Ovary (tissue), 9 donors: ENCODE results near the gene HNRNPA1. TPM values are rescaled to one million over a fixed set of nuclear protein-coding genes. Genes with fewer than 3 reads are reported as not detected.

Experiments used
- DNase-seq, 5 donors: peaks; one replicate each; pipeline ENCODE4 v3.0.0-alpha.2; 2019 to 2020
- H3K27ac ChIP-seq, 2 donors: fragments of 200-600 bp; one replicate each; pipeline versions ENCODE4 v1.5.1 to v1.8.0; 2019 to 2022
- H3K27me3 ChIP-seq: fragments of 200-600 bp; one replicate; pipeline ENCODE4 v1.8.0; 2022
- H3K36me3 ChIP-seq: fragments of 200-600 bp; sonication (generic); one replicate; pipeline ENCODE4 v1.5.1; 2019
- H3K4me1 ChIP-seq: one replicate; pipeline ENCODE4 v1.8.1; 2013; ENCODE audit warnings: mild to moderate bottlenecking, moderate library complexity; ENCODE audit not compliant: insufficient read depth
- H3K4me3 ChIP-seq: fragments of 200-600 bp; sonication (generic); one replicate; pipeline ENCODE4 v1.5.1; 2017
- H3K9me3 ChIP-seq, 2 donors: fragments of 200-600 bp in 1 of 2; sonication (generic) in 1 of 2; one replicate each; pipeline versions ENCODE4 v1.5.1 to v1.8.1; 2013 to 2019; ENCODE audit warnings: mild to moderate bottlenecking in 1 of 2, moderate library complexity in 1 of 2
- EP300 ChIP-seq: sonication (generic); formaldehyde crosslinking; IDR thresholded peaks from one replicate; pipeline ENCODE4 v1.6.1; 2017; ENCODE audit warnings: antibody characterized with exemption
- POLR2A ChIP-seq: fragments of 450-650 bp; IDR thresholded peaks from one replicate; pipeline ENCODE4 v1.6.1; 2017; ENCODE audit warnings: antibody characterized with exemption, mild to moderate bottlenecking, moderate library complexity
- WGBS, 3 donors: extraction: QIAGEN DNeasy Blood & Tissue Kit in 1 of 3; methylation state at CpG; one replicate each; pipeline versions ENCODE4 v1.1.5 to v1.1.7; 2013 to 2017; 5-methylcytosine and 5-hydroxymethylcytosine counted together
- intact Hi-C, 4 donors: fragments of 100-400 bp; cut with DNase I; formaldehyde crosslinking; loops; one replicate each; pipeline versions ENCODE4 v1.11.0 to v1.15.1; 2022 to 2023
- polyA plus RNA-seq, 2 donors: library from polyadenylated mRNA; stranded (reverse); fragments of 200-250 nt in 1 of 2; fragments of 350-450 nt in 1 of 2; fragmentation: Illumina TruSeq in 1 of 2; extraction: RNeasy Lipid Tissue Mini Kit (QIAGEN cat#74804) in 1 of 2; gene quantifications; one replicate each; pipeline ENCODE4 v1.2.3, GENCODE V29; 2013 to 2014
- small RNA-seq: library from RNA; depleted of rRNA; stranded (forward); fragments of <200 nt; gene quantifications from one replicate; pipeline ENCODE3, GENCODE V24; 2016
- total RNA-seq, 7 donors: library from RNA; depleted of rRNA in 2 of 7; stranded (reverse); fragments of >200 nt in 2 of 7; fragmentation: NEBNext Ultra II Directional in 3 of 7; extraction: Animal tissue kit (Norgen Biotek cat#: 25700) in 3 of 7; gene quantifications; one replicate each; pipeline versions ENCODE4 v1.1.0 to v1.2.4, GENCODE V29; 2016 to 2023
- TF ChIP-seq, protein P1 (sequence below), 3 donors: fragments of 450-650 bp in 2 of 3; fragments of 200-600 bp in 1 of 3; IDR thresholded peaks; one replicate each; pipeline versions ENCODE4 v1.5.1 to v1.8.0; 2016 to 2022; ENCODE audit warnings: antibody characterized with exemption in 3 of 3, mild to moderate bottlenecking in 1 of 3
- donor health status: DM: no; HTN: no; CAD: no; lungs with moderate emphysema.
- donor health status: DM: no; HTN: no; CAD: no.
- donor health status: Bipolar disorder and iron deficiency.
- donor health status: DM: yes; HTN: yes; CAD: no.
- donor health status: DM: no; HTN: no; CAD: no.
- donor health status: DM: yes; HTN: yes; CAD: no.

HNRNPA1 gene
- total and polyA plus RNA-seq, 9 donors = 586 to 2,586 (median 2,385) TPM

DNA sequence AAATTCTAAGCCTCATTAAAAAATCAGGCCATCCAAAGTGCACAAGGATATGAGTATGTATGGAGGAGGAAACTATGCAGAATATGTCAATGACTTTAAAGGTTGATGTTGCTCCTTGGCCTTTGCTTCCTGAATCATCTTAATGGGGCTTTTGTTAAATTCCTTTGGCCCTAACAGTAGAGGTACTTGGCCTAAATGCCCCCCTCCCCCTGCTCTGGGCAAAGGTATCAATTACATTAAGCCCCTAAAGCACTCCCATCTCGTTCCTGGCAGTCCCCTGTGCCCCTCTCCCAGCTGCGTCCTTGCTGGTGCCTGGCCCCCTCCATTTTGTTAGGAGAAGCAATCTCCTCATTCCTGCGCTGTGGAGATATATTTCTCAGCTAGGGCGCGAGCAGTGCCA, 49.2 kb downstream of the HNRNPA1 start:
- Histone ChIP-seq H3K4me1 (peaks cover 3% of the 10 kb centered on the region), H3K36me3 (no peaks in the 10 kb centered on the region), H3K9me3 (no peaks in the 10 kb centered on the region), H3K27ac (no peak overlapping the region), H3K4me3 (no peak overlapping the region), H3K27me3 (no peaks in the 10 kb centered on the region)
- no peak for TF ChIP-seq EP300
- no peak for TF ChIP-seq POLR2A
- TF ChIP-seq, protein P1, sequence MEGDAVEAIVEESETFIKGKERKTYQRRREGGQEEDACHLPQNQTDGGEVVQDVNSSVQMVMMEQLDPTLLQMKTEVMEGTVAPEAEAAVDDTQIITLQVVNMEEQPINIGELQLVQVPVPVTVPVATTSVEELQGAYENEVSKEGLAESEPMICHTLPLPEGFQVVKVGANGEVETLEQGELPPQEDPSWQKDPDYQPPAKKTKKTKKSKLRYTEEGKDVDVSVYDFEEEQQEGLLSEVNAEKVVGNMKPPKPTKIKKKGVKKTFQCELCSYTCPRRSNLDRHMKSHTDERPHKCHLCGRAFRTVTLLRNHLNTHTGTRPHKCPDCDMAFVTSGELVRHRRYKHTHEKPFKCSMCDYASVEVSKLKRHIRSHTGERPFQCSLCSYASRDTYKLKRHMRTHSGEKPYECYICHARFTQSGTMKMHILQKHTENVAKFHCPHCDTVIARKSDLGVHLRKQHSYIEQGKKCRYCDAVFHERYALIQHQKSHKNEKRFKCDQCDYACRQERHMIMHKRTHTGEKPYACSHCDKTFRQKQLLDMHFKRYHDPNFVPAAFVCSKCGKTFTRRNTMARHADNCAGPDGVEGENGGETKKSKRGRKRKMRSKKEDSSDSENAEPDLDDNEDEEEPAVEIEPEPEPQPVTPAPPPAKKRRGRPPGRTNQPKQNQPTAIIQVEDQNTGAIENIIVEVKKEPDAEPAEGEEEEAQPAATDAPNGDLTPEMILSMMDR (IDR thresholded peaks at IDR 0.05) = no peak
- 69 to 72% (median 71%) methylated on average over 5 of the region's 5 CpGs for WGBS, 3 donors
- intact Hi-C loops = loop anchor here in 2 of 4 donors (5.0 to 10.0 kb wide), 2 partner anchors 38 to 75 kb away; no protein-coding TSS in a partner anchor
- DNase-seq = no peak

DNA sequence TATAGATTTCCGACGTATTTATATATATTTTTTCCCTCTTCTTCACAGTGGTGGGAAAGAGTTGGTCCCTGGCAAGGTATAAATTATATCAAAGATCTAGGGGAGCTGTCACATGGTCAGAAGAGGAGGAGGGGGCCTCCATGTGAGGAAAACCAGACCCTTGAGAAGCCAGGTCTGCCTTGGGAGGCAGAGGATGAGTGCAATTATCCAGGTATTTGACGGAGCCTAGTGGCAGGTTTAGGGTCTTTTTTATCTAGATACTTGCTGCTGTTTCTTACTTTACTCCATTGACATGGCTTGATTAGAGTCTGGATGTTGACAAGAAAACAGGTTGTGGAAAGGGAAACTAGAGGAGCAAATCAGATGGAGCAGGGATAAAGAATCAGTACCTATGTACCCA, 49.9 kb downstream of the HNRNPA1 start:
- Histone ChIP-seq H3K27ac (no peak overlapping the region), H3K4me1 (peaks cover 3% of the 10 kb centered on the region), H3K4me3 (no peak overlapping the region), H3K9me3 (no peaks in the 10 kb centered on the region), H3K36me3 (no peaks in the 10 kb centered on the region), H3K27me3 (no peaks in the 10 kb centered on the region)
- WGBS, 3 donors = 67 to 70% (median 69%) methylated on average over 3 of the region's 3 CpGs
- intact Hi-C loops = loop anchor here in 2 of 4 donors (5.0 kb wide), 1 partner anchor 37 kb away; no protein-coding TSS in a partner anchor
- TF ChIP-seq, protein P1 (IDR thresholded peaks at IDR 0.05) = no peak
- no peak for TF ChIP-seq POLR2A
- TF ChIP-seq EP300 = no peak
- no peak for DNase-seq

DNA sequence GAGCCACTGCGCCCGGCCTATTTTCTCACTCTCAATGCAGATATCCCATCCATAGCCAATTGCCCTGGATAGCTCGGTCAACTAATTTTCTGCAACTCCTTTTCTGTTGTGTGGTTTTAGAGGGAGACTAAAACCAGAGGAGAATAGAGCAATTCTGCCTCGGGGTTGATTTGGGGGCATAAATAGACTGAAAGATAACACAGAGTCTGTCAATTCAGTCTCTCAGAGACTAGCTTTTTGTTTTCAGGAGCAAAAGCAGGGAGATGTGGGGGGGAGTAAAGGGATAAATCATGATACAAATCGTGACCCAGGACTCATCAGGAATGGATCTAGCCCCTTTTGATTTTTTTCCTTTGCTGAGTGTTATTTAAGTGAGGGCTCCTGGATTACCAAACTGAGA, 50.9 kb downstream of the HNRNPA1 start:
- H3K4me1 ChIP-seq = peaks cover 3% of the 10 kb centered on the region
- H3K4me3 ChIP-seq = no peak overlapping the region
- no peaks in the 10 kb centered on the region for H3K27me3 ChIP-seq
- no peak for DNase-seq
- H3K36me3 ChIP-seq = no peaks in the 10 kb centered on the region
- H3K27ac ChIP-seq = no peak overlapping the region
- TF ChIP-seq EP300 = no peak
- TF ChIP-seq, protein P1 (IDR thresholded peaks at IDR 0.05) = no peak
- TF ChIP-seq POLR2A = no peak
- intact Hi-C loops = loop anchor here in 2 of 4 donors (5.0 kb wide), 1 partner anchor 36 kb away; no protein-coding TSS in a partner anchor
- WGBS, 3 donors = 75 to 79% (median 78%) methylated on average over 5 of the region's 5 CpGs
- H3K9me3 ChIP-seq = no peaks in the 10 kb centered on the region

DNA sequence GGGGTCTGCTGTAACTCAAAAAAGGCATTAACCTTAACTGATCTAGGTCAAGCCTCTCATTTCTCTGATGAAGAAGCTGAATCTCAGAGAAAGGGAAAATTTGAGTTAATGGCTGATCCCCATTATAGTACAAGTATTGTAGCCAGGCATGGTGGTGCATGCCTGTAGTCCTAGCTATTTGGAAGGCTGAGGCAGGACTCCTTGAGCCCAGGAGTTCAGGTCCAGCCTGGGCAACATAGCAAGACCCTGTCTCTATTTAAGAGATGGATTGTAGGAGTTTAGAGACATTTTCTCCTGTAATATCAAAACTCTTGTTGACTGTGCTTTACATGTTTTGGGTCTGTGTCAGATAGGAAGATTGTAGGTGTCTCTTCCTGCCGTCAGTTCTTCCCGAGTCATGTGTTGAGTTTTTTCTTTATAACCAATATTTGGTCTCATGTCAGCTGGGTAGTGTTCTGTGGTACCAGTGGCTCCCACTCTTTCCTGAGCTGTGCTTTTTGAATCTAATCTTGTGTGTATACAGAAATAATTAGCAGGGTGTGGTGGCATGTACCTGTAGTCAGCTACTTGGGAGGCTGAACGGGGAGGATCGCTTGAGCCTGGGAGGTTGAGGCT, 53.0 kb downstream of the HNRNPA1 start:
- intact Hi-C loops = loop anchor here in 2 of 4 donors (5.0 kb wide), 1 partner anchor 34 kb away; no protein-coding TSS in a partner anchor
- 95 to 97% (median 97%) methylated on average over 4 of the region's 4 CpGs for WGBS, 3 donors

More for the DNA sequence above, 53.0 kb downstream of the HNRNPA1 start:
- Histone ChIP-seq H3K36me3 (no peaks in the 10 kb centered on the region), H3K27ac (no peak overlapping the region), H3K4me3 (no peak overlapping the region), H3K9me3 (no peaks in the 10 kb centered on the region), H3K27me3 (no peaks in the 10 kb centered on the region), H3K4me1 (peaks cover 3% of the 10 kb centered on the region)
- DNase-seq = no peak
- TF ChIP-seq, protein P1 (IDR thresholded peaks at IDR 0.05) = no peak
- TF ChIP-seq POLR2A (no peak), EP300 (no peak)

Small RNAs within 50 kb of the gene (small RNA-seq; reads per million reads assigned to genes)
- gene RN7SL390P (not detected), gene RNU6-950P (not detected)

Other genes starting within 250 kb of the HNRNPA1 start
- gene HOXC5, start 247.7 kb upstream of the HNRNPA1 start, total RNA-seq = 10 to 100 TPM in 1 of 7 donors, 1 to 10 TPM in 6; 1.8 to 11.0 (median 3.6) TPM
- 1 to 10 TPM; 2.1 to 2.2 TPM for gene HOXC5, start 247.7 kb upstream of the HNRNPA1 start, polyA plus RNA-seq
- gene HOXC4, start 226.9 kb upstream of the HNRNPA1 start, total RNA-seq = 10 to 100 TPM in 5 of 7 donors, 1 to 10 TPM in 2; 3.3 to 21.8 (median 13.1) TPM
- 10 to 100 TPM in 1 of 2 donors, 1 to 10 TPM in 1; 7.9 to 10.9 TPM for gene HOXC4, start 226.9 kb upstream of the HNRNPA1 start, polyA plus RNA-seq
- 10 to 100 TPM; 22.8 to 32.2 (median 26.6) TPM for gene SMUG1, start 91.7 kb upstream of the HNRNPA1 start, total RNA-seq
- gene SMUG1, start 91.7 kb upstream of the HNRNPA1 start, polyA plus RNA-seq = 10 to 100 TPM; 17.8 to 30.2 TPM
- 100 to 1,000 TPM in 4 of 7 donors, 10 to 100 TPM in 3; 30.3 to 119 (median 103) TPM for gene CBX5, start 604 bp upstream of the HNRNPA1 start, total RNA-seq
- 10 to 100 TPM; 14.3 to 47.6 TPM for gene CBX5, start 604 bp upstream of the HNRNPA1 start, polyA plus RNA-seq
- under 1 TPM in 5 of 7 donors, not detected in 2; 0.11 to 0.54 (median 0.33) TPM for gene NFE2, start 20.3 kb downstream of the HNRNPA1 start, total RNA-seq
- under 1 TPM; 0.05 to 0.43 TPM for gene NFE2, start 20.3 kb downstream of the HNRNPA1 start, polyA plus RNA-seq
- gene COPZ1, start 44.4 kb downstream of the HNRNPA1 start, total RNA-seq = 100 to 1,000 TPM in 4 of 7 donors, 10 to 100 TPM in 3; 41.7 to 117 (median 108) TPM
- gene COPZ1, start 44.4 kb downstream of the HNRNPA1 start, polyA plus RNA-seq = 100 to 1,000 TPM in 1 of 2 donors, 10 to 100 TPM in 1; 79.4 to 219 TPM
- 1 to 10 TPM in 2 of 7 donors, under 1 TPM in 5; 0.12 to 3.1 (median 0.43) TPM for gene GPR84, start 83.8 kb downstream of the HNRNPA1 start, total RNA-seq
- gene GPR84, start 83.8 kb downstream of the HNRNPA1 start, polyA plus RNA-seq = under 1 TPM; 0.22 to 0.42 TPM
- 10 to 100 TPM in 1 of 7 donors, 1 to 10 TPM in 6; 4.3 to 30.5 (median 6.5) TPM for gene ZNF385A, start 104.0 kb downstream of the HNRNPA1 start, total RNA-seq
- 1 to 10 TPM; 3.6 to 4.5 TPM for gene ZNF385A, start 104.0 kb downstream of the HNRNPA1 start, polyA plus RNA-seq
- 10 to 100 TPM; 32.6 to 82.5 (median 41.5) TPM for gene ITGA5, start 138.5 kb downstream of the HNRNPA1 start, total RNA-seq
- gene ITGA5, start 138.5 kb downstream of the HNRNPA1 start, polyA plus RNA-seq = 10 to 100 TPM; 37.4 to 100.0 TPM
- gene GTSF1, start 192.9 kb downstream of the HNRNPA1 start, total RNA-seq = under 1 TPM in 2 of 7 donors, not detected in 5; 0.54 to 0.55 TPM
- gene GTSF1, start 192.9 kb downstream of the HNRNPA1 start, polyA plus RNA-seq = 1 to 10 TPM in 1 of 2 donors, under 1 TPM in 1; 0.85 to 1.0 TPM
- 10 to 100 TPM in 2 of 7 donors, 1 to 10 TPM in 5; 3.7 to 16.4 (median 5.2) TPM for gene NCKAP1L, start 217.0 kb downstream of the HNRNPA1 start, total RNA-seq
- gene NCKAP1L, start 217.0 kb downstream of the HNRNPA1 start, polyA plus RNA-seq = 10 to 100 TPM in 1 of 2 donors, 1 to 10 TPM in 1; 1.8 to 24.5 TPM